Mucosa of stomach (tissue), 1 donor: ENCODE measurements around the gene DELE1.

Source experiments
- H3K27me3 ChIP-seq: one replicate; pipeline ENCODE4 v1.7.0; 2013; ENCODE audit warnings: mild to moderate bottlenecking, low read length; ENCODE audit not compliant: control insufficient read depth, insufficient read depth
- H3K36me3 ChIP-seq: one replicate; pipeline ENCODE4 v1.7.0; 2013; ENCODE audit warnings: low read length; ENCODE audit not compliant: control insufficient read depth, insufficient read depth
- H3K4me1 ChIP-seq: one replicate; pipeline ENCODE4 v1.7.0; 2013; ENCODE audit warnings: mild to moderate bottlenecking, low read length; ENCODE audit not compliant: control insufficient read depth, insufficient read depth
- H3K4me3 ChIP-seq: one replicate; pipeline ENCODE4 v1.7.0; 2013; ENCODE audit warnings: low read length
- H3K9ac ChIP-seq: one replicate; pipeline ENCODE4 v1.7.0; 2013; ENCODE audit warnings: mild to moderate bottlenecking, low read length, moderate library complexity
- H3K9me3 ChIP-seq: one replicate; pipeline ENCODE4 v1.7.0; 2013; ENCODE audit warnings: mild to moderate bottlenecking, low read length, moderate library complexity; ENCODE audit not compliant: control insufficient read depth
- donor health status: Pancreatic carcinoma.

Gene DELE1

DNA sequence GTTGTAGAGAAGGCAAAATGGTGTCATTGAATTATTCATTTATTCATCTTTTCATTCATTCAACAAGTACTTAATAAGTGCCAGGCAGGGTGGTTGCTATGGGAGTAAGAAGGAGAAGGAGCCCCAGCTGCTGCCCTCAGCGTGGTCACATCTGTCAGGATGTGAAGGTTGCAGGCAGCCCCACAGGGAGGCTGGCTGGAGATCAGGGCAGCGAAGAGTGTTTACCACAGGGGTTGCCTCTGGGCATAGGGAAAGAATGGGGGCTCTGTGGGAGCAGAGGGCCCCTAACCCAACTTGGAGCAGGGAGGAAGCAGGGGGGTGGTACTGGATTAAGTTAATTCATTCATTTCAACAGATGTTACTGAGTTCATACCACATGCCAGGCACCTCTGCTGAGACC, 28.3 kb downstream of the DELE1 start:
- H3K4me1 ChIP-seq = peaks cover 7% of the 10 kb centered on the region
- no peaks in the 10 kb centered on the region for H3K9me3 ChIP-seq
- no peak overlapping the region for H3K4me3 ChIP-seq
- no peaks in the 10 kb centered on the region for H3K27me3 ChIP-seq
- H3K9ac ChIP-seq = no peak overlapping the region
- no peaks in the 10 kb centered on the region for H3K36me3 ChIP-seq

DNA sequence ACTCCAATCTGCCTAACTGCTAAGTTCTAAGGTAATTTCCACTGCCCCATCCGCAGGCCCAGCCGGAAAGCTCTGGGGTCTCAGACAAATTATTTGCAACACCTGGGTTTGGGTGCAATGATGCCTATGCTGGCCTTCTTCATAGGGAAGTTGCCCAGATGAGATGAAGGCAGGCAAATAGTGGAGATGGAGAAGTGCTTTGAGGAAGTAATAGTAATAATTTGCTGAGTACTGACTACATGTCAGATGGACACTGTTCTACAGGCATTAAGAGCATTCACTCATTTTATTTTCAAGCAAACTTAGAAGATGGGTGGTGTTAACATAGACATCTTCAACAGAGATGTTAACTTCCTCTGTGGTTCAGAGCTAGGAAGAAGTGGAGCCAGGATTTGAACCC, 30.5 kb downstream of the DELE1 start:
- Histone ChIP-seq H3K36me3 (no peaks in the 10 kb centered on the region), H3K4me3 (no peak overlapping the region), H3K27me3 (no peaks in the 10 kb centered on the region), H3K4me1 (peaks cover 4% of the 10 kb centered on the region), H3K9ac (no peak overlapping the region), H3K9me3 (no peaks in the 10 kb centered on the region)

DNA sequence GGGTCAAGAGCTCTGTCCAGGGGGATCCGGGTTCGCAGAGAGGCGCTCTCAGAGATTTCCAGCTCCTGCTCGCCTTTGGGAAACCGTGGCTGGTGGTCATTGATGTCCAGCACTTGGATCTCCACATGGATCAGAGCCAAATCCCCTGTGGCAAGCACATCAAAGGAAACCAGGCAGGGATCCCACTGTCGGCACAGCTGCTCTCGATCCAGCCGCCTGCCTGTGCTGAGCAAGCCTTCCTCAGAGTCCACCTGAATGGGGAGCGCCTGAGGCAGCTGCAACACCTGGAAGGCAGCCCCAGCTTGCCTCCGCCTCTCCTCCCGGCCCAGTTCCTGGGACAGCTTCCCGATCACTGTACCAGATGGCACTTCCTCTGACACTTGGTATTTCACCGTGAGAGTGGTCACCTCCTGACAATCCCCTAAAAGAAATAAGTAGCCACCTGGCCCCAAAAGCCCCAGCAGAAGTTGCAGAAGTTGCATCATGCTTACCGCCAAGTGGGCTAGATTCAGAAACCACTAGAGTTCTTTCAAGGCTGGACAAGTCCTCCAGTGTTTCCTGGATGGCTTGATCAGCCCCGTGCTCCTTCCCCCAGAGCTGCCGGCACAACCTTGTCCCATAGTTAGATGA, 33.8 kb downstream of the DELE1 start:
- H3K9me3 ChIP-seq = no peaks in the 10 kb centered on the region
- H3K9ac ChIP-seq = no peak overlapping the region
- no peaks in the 10 kb centered on the region for H3K36me3 ChIP-seq
- H3K4me1 ChIP-seq = peaks cover 15% of the 10 kb centered on the region
- H3K27me3 ChIP-seq = no peaks in the 10 kb centered on the region
- H3K4me3 ChIP-seq = no peak overlapping the region

DNA sequence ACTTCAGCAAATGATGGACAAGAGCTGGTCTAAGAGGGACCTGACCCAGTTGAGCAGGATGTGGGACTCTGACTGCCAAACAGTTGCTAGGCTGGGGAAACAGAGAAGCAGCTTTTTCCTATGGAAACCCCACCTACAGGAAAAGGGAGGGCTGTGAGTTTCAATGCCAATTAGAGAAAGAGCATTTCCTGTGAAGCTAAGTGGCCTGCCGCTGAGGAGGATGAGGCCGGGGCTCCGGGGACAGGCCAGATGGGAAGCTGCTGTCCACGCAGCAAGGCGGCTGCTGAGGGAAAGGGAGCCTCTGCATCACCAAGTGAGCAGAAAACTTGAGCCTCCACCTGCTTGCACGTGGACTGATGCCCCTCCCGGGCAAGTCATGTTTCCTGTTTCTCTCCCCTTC, 34.4 kb downstream of the DELE1 start, which contains the start of gene PCDH12:
Gene PCDH12, minus strand, starts transcription at position 90 of the 400 bp plus-strand sequence. CDS start 351 bp downstream, outside the sequence.
- H3K4me3 ChIP-seq = no peak within 1 kb of the TSS
- no peak within 1 kb of the TSS for H3K9ac ChIP-seq

GRCh38 chr5:141958546-141959172, 35.0 kb downstream of the DELE1 start:
- peaks cover 15% of the 10 kb centered on the region for H3K4me1 ChIP-seq
- no peak overlapping the region for H3K4me3 ChIP-seq
- no peaks in the 10 kb centered on the region for H3K36me3 ChIP-seq
- no peaks in the 10 kb centered on the region for H3K27me3 ChIP-seq
- H3K9ac ChIP-seq = no peak overlapping the region
- no peaks in the 10 kb centered on the region for H3K9me3 ChIP-seq

More for the DNA sequence above, 34.4 kb downstream of the DELE1 start, which contains the start of gene PCDH12:
- H3K4me1 ChIP-seq = peaks cover 15% of the 10 kb centered on the region
- no peaks in the 10 kb centered on the region for H3K36me3 ChIP-seq
- no peaks in the 10 kb centered on the region for H3K27me3 ChIP-seq
- no peaks in the 10 kb centered on the region for H3K9me3 ChIP-seq

- H3K4me1 ChIP-seq = peaks cover 15% of the 10 kb centered on the region
- no peak overlapping the region for H3K4me3 ChIP-seq
- no peak overlapping the region for H3K9ac ChIP-seq
- no peaks in the 10 kb centered on the region for H3K27me3 ChIP-seq
- H3K36me3 ChIP-seq = no peaks in the 10 kb centered on the region
- no peaks in the 10 kb centered on the region for H3K9me3 ChIP-seq
These were observed 36.3 kb downstream of the DELE1 start for GRCh38 chr5:141960018-141960417.

GRCh38 chr5:141960449-141961323, 37.0 kb downstream of the DELE1 start:
- peaks cover 15% of the 10 kb centered on the region for H3K4me1 ChIP-seq
- no peaks in the 10 kb centered on the region for H3K36me3 ChIP-seq
- no peaks in the 10 kb centered on the region for H3K27me3 ChIP-seq
- H3K9ac ChIP-seq = peak overlapping the region; percentile 65
- H3K9me3 ChIP-seq = no peaks in the 10 kb centered on the region
- H3K4me3 ChIP-seq = no peak overlapping the region

DNA sequence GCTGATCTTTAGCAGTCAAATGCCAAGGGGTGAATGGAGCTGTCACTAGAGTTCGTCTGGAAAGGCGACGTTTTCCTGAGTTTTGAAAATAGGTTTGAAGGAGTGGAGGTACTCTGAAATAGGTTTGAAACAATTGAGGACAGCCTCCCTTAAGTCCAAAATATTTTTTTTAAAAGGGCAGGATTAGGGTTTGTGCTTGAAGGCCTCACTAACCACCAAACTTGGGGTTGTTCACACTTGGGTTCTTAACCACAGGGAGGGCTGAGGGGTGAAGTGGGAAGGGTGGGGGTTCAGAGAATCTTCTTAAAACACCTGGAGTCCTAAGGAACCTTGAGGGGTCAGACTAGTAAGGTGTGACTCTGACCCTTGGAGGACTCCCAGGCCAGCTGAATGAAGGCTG, 37.8 kb downstream of the DELE1 start:
- Histone ChIP-seq H3K4me3 (no peak overlapping the region), H3K9ac (no peak overlapping the region), H3K9me3 (no peaks in the 10 kb centered on the region), H3K27me3 (no peaks in the 10 kb centered on the region), H3K36me3 (no peaks in the 10 kb centered on the region), H3K4me1 (peaks cover 15% of the 10 kb centered on the region)

GRCh38 chr5:141963701-141964100, 40.0 kb downstream of the DELE1 start:
- Histone ChIP-seq H3K36me3 (no peaks in the 10 kb centered on the region), H3K9me3 (no peaks in the 10 kb centered on the region), H3K9ac (no peak overlapping the region), H3K4me1 (peaks cover 12% of the 10 kb centered on the region), H3K27me3 (no peaks in the 10 kb centered on the region), H3K4me3 (no peak overlapping the region)

DNA sequence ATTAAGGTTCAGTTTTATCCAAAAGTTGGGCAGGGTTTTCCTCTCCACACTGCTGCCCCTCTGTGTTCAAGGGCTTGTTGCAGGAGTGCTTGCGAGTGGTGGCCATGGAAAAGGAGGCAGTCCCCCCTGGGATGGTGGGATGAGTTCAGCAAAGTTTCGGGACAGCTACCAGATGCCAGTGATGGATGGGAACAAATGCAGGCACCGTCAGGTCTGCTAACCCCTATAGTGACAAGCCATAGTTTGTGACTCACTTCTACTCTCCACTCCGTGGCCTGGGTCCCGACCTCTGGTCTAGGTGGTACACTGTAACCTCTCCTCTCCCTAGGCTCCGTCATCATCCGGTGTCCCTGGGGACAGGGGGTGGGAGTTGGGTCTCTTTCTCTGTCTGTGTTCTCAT, 41.4 kb downstream of the DELE1 start:
- no peaks in the 10 kb centered on the region for H3K36me3 ChIP-seq

DNA sequence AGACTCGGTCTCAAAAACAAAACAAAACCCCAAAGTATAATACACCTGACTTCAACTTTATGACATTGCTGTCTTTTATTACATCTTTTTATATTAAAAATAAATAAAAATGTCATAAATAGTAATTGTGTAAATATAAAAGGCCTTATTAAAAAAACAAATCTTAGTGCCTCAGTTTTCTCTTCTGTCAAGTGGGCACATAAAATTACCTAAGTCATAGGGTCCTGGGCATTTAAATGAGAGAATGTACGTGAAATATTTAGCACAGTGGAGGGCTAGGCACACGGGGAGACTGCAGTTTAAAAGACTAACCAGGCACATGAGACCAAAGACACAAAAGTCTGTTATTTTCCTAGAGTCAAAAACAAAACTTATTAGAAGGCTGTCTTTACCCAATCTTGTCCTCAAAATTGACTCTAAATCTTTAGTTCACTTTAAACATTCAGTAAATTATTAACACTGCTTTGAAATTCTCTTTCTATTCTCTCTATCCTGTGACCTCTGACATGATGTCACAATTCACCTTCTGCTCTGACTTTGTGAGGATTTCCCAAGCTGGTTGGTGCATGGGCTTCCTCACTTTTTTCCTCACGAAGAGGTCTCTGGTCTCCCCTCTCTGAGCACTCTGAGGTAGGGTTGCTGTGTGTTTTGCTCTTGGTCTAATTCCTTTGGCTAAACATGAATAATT, 42.7 kb downstream of the DELE1 start:
- H3K36me3 ChIP-seq = no peaks in the 10 kb centered on the region
- H3K4me3 ChIP-seq = no peak overlapping the region
- no peak overlapping the region for H3K9ac ChIP-seq
- H3K27me3 ChIP-seq = no peaks in the 10 kb centered on the region
- H3K9me3 ChIP-seq = no peaks in the 10 kb centered on the region
- peaks cover 13% of the 10 kb centered on the region for H3K4me1 ChIP-seq

More for the DNA sequence above, 41.4 kb downstream of the DELE1 start:
- Histone ChIP-seq H3K4me1 (peaks cover 18% of the 10 kb centered on the region), H3K27me3 (no peaks in the 10 kb centered on the region), H3K4me3 (no peak overlapping the region), H3K9ac (no peak overlapping the region), H3K9me3 (no peaks in the 10 kb centered on the region)
